GM12878 (cell line): ENCODE measurements around the gene SFTPB. TPM values are rescaled to one million over a fixed set of nuclear protein-coding genes. Genes with fewer than 3 reads are reported as not detected.
"Not testable (repeated sequence)": the region's sequence is repeated elsewhere in the genome, so short reads cannot be mapped to it uniquely, and the experiment has no call there.

Experiments used
- ATAC-seq: fragments of 200-7000 bp; cut with Tn5 transposase; 3 replicates; pipeline ENCODE4 v1.9.1; 2020; ENCODE audit warnings: mild to moderate bottlenecking, moderate library complexity
- BruUV-seq: library from RNA; stranded (reverse); fragments of 400-500 nt; replicated peaks from 2 replicates; lab custom pipeline; 2021; lab: Mats Ljungman, UMichigan
- CTCF ChIA-PET: fragments of 300-600 bp; sonication (Branson Sonifier 250); formaldehyde crosslinking; extraction: SDS; loops from one replicate; lab custom pipeline; 2021; ENCODE audit warnings: inconsistent platforms; lab: Yijun Ruan, JAX
- POLR2A ChIA-PET: fragments of 350-600 bp; formaldehyde crosslinking; extraction: SDS; loops from one replicate; lab custom pipeline; 2021; ENCODE audit warnings: inconsistent platforms; lab: Charles Lee
- RAD21 ChIA-PET: fragments of 300-600 bp; sonication (Branson Sonifier 250); formaldehyde crosslinking; loops from one replicate; lab custom pipeline; 2023; ENCODE audit warnings: antibody characterized with exemption; ENCODE audit not compliant: unreplicated experiment; lab: Charles Lee
- SMC1A ChIA-PET: fragments of 300-600 bp; sonication (Branson Sonifier 250); formaldehyde crosslinking; loops from one replicate; lab custom pipeline; 2023; ENCODE audit not compliant: unreplicated experiment, uncharacterized antibody; lab: Charles Lee
- DNase-seq: peaks from one replicate; pipeline ENCODE4 v3.0.0-alpha.2; 2011; ENCODE audit warnings: low read depth, low spot score
- FAIRE-seq: peaks from 3 replicates; lab custom pipeline; 2011; peaks lifted over from hg19 to GRCh38; lab: Jason Lieb, UNC
- H2AFZ ChIP-seq: 2 replicates; pipeline ENCODE4 v1.6.0; 2011; ENCODE audit warnings: low read depth, low read length, control low read depth; ENCODE audit not compliant: control insufficient read depth
- H3K27ac ChIP-seq: 2 replicates; pipeline ENCODE4 v1.5.1; 2011; ENCODE audit warnings: control low read depth; ENCODE audit not compliant: control insufficient read depth, insufficient read depth
- H3K27me3 ChIP-seq, 2 experiments: replicated peaks in 1 of 2; 2 replicates each; pipeline versions ENCODE4 v1.6.0 to v1.6.1; 2011; ENCODE audit warnings: low read length in 1 of 2; ENCODE audit not compliant: control insufficient read depth in 2 of 2, insufficient read depth in 2 of 2
- H3K36me3 ChIP-seq, 2 experiments: 2 replicates each; pipeline ENCODE4 v1.5.1; 2011; ENCODE audit warnings: low read length in 1 of 2; ENCODE audit not compliant: control insufficient read depth in 2 of 2, insufficient read depth in 2 of 2
- H3K4me1 ChIP-seq: 2 replicates; pipeline ENCODE4 v1.6.1; 2011; ENCODE audit warnings: mild to moderate bottlenecking, low read length, moderate library complexity, mixed read lengths; ENCODE audit not compliant: control insufficient read depth, insufficient read depth
- H3K4me2 ChIP-seq: 2 replicates; pipeline ENCODE4 v1.6.0; 2011; ENCODE audit warnings: control low read depth; ENCODE audit not compliant: control insufficient read depth, insufficient read depth
- H3K4me3 ChIP-seq: fragments of 200-600 bp; sonication (generic); 2 replicates; pipeline ENCODE4 v1.5.1; 2016
- H3K79me2 ChIP-seq: 2 replicates; pipeline ENCODE4 v1.6.0; 2011; ENCODE audit warnings: low read length; ENCODE audit not compliant: control insufficient read depth, insufficient read depth
- H3K9ac ChIP-seq: 2 replicates; pipeline ENCODE4 v1.8.0; 2011; ENCODE audit warnings: low read length, control low read depth, mixed read lengths; ENCODE audit not compliant: control insufficient read depth, insufficient read depth
- H3K9me3 ChIP-seq: replicated peaks from 3 replicates; pipeline ENCODE4 v1.5.1; 2011; ENCODE audit warnings: mild to moderate bottlenecking, low read length; ENCODE audit not compliant: control insufficient read depth, insufficient read depth
- H4K20me1 ChIP-seq: 2 replicates; pipeline ENCODE4 v1.6.0; 2011; ENCODE audit not compliant: control insufficient read depth, insufficient read depth
- BRCA1 ChIP-seq: IDR thresholded peaks from 2 replicates; pipeline ENCODE4 v1.6.1; 2011; ENCODE audit warnings: low read depth, low read length, improper control_type of control experiment
- ESRRA ChIP-seq: IDR thresholded peaks from 2 replicates; pipeline ENCODE4 v1.6.1; 2012; ENCODE audit warnings: mild to moderate bottlenecking, low read length, improper control_type of control experiment
- MTA2 ChIP-seq: fragments of 450-650 bp; IDR thresholded peaks from 2 replicates; pipeline ENCODE4 v1.6.1; 2016; ENCODE audit warnings: low read depth, mild to moderate bottlenecking, moderate library complexity
- MYB ChIP-seq: fragments of 150-350 bp; IDR thresholded peaks from 2 replicates; pipeline ENCODE4 v1.6.1; 2014; ENCODE audit warnings: mild to moderate bottlenecking, low read depth, low read length, borderline replicate concordance
- NFIC ChIP-seq: IDR thresholded peaks from 2 replicates; pipeline ENCODE4 v1.6.1; 2012; ENCODE audit warnings: low read depth, mild to moderate bottlenecking, inconsistent platforms, low read length, moderate library complexity
- NFXL1 ChIP-seq: fragments of 450-650 bp; IDR thresholded peaks from 2 replicates; pipeline ENCODE4 v1.6.1; 2017; ENCODE audit warnings: antibody characterized with exemption, mild to moderate bottlenecking, borderline replicate concordance
- NR2F1 ChIP-seq: fragments of 450-650 bp; conservative IDR thresholded peaks from 2 replicates; pipeline ENCODE4 v1.6.1; 2017; ENCODE audit warnings: mild to moderate bottlenecking
- RELA ChIP-seq: fragments of 450-650 bp; IDR thresholded peaks from 2 replicates; pipeline ENCODE4 v1.8.0; 2014; ENCODE audit warnings: borderline replicate concordance; ENCODE audit not compliant: partially characterized antibody
- SMC3 ChIP-seq: IDR thresholded peaks from 2 replicates; pipeline ENCODE4 v1.6.1; 2011; ENCODE audit warnings: low read length, improper control_type of control experiment, borderline replicate concordance
- SREBF1 ChIP-seq: IDR thresholded peaks from 2 replicates; pipeline ENCODE4 v1.6.1; 2012; ENCODE audit warnings: mild to moderate bottlenecking, low read length
- SRF ChIP-seq, 2 experiments: IDR thresholded peaks; 2 replicates each; pipeline ENCODE4 v1.6.1; 2011; ENCODE audit warnings: low read depth in 2 of 2, low read length in 2 of 2, mild to moderate bottlenecking in 1 of 2, moderate library complexity in 1 of 2
- TBL1XR1 ChIP-seq: IDR thresholded peaks from 2 replicates; pipeline ENCODE4 v1.6.1; 2012; ENCODE audit warnings: low read depth, low read length, improper control_type of control experiment
- TCF3 ChIP-seq: IDR thresholded peaks from 2 replicates; pipeline ENCODE4 v1.6.1; 2012; ENCODE audit warnings: low read depth, mild to moderate bottlenecking, low read length, borderline replicate concordance; ENCODE audit not compliant: insufficient read depth
- WGBS: methylation state at CpG from one replicate; pipeline ENCODE4 v1.1.6; 2016; ENCODE audit warnings: low lambda C conversion rate; ENCODE audit not compliant: insufficient replicate concordance, insufficient coverage; ENCODE audit errors: missing lambda C conversion rate; 5-methylcytosine and 5-hydroxymethylcytosine counted together
- in situ Hi-C: fragments of 300-500 bp; cut with MboI; formaldehyde crosslinking; loops from 9 replicates; pipeline ENCODE4 v1.14.3; 2018; ENCODE audit warnings: mixed read lengths
- intact Hi-C: fragments of 100-400 bp; cut with micrococcal nuclease; formaldehyde crosslinking; loops from one replicate; pipeline ENCODE4 v1.14.2; 2022; ENCODE audit not compliant: unreplicated experiment
- polyA plus RNA-seq, 11 experiments: library from polyadenylated mRNA; depleted of rRNA in 4 of 11; unstranded in 6 of 11; stranded (reverse) in 5 of 11; fragments of >200 nt; fragmentation: Nextera tagmentation in 4 of 11; fragmentation: Illumina TruSeq in 1 of 11; extraction: Ambion mirVana in 4 of 11; extraction: Trizol in 1 of 11; gene quantifications; 1 replicate in 1 of 11; 2 replicates in 10 of 11; pipeline versions ENCODE4 v1.2.1 to v1.2.3, GENCODE V29; 2011 to 2016; ENCODE audit warnings: inconsistent platforms in 2 of 11, missing spikeins in 2 of 11, low read depth in 1 of 11
- total RNA-seq, 4 experiments: library from RNA; depleted of rRNA in 3 of 4; stranded (reverse); fragments of >200 nt in 3 of 4; fragmentation: Illumina TruSeq in 1 of 4; extraction: Trizol in 1 of 4; gene quantifications; 2 replicates each; pipeline versions ENCODE4 v1.2.1 to v1.2.3, GENCODE V29; 2013 to 2021
- TF ChIP-seq, protein P1 (sequence below): fragments of 450-650 bp; formaldehyde crosslinking; IDR thresholded peaks from 2 replicates; pipeline ENCODE4 v1.4.0; 2020; ENCODE audit warnings: mild to moderate bottlenecking, moderate library complexity

SFTPB gene
- total and polyA plus RNA-seq, 10 of the 15 experiments (the other 5 are each of a cell fraction or from before 2014, with no cell fraction given): 0.02 to 5.3 TPM; not detected in 8

DNA sequence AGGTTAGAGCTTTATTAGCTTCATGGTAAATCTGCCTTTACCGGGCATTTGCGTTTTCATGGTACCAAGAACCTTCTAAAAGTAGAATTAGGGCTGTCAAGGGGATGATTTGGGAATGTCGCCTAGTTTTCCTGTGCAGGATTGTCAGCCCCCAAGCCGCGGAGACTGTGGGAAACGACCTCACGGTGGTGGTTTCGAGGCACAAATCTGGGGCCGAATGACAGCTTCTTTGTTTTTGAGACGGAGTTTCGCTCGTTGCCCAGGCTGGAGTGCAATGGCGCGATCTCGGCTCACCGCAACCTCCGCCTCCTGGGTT, 52.6 kb downstream of the SFTPB start:
- POLR2A ChIA-PET: interaction anchor here (0.6 to 1.1 kb wide), 5 partner anchors 21 to 555 kb away, joined by 4 to 5 read pairs (median 4); no protein-coding TSS in a partner anchor
- H3K79me2 ChIP-seq: peaks cover 41% of the 10 kb centered on the region
- no peak overlapping the region for H2AFZ ChIP-seq
- peaks cover 0 to 6% of the 10 kb centered on the region in 2 experiments; a peak in 2 of 4 replicates for H3K36me3 ChIP-seq
- no peaks in the 10 kb centered on the region for H3K27me3 ChIP-seq
- H4K20me1 ChIP-seq: no peaks in the 10 kb centered on the region
- no peak for DNase-seq
- no peaks in the 10 kb centered on the region for H3K9me3 ChIP-seq
- 88% methylated on average over 17 of the region's 17 CpGs for WGBS
- no peak for TF ChIP-seq NR2F1
- TF ChIP-seq SMC3: no peak
- TF ChIP-seq MTA2: no peak
- no peak for TF ChIP-seq NFXL1
- TF ChIP-seq SRF (IDR thresholded peaks at IDR 0.05; ENCODE audit: low read depth in 2 of 2, low read length in 2 of 2): no peak
- no peak for TF ChIP-seq SREBF1
- TF ChIP-seq, protein P1, sequence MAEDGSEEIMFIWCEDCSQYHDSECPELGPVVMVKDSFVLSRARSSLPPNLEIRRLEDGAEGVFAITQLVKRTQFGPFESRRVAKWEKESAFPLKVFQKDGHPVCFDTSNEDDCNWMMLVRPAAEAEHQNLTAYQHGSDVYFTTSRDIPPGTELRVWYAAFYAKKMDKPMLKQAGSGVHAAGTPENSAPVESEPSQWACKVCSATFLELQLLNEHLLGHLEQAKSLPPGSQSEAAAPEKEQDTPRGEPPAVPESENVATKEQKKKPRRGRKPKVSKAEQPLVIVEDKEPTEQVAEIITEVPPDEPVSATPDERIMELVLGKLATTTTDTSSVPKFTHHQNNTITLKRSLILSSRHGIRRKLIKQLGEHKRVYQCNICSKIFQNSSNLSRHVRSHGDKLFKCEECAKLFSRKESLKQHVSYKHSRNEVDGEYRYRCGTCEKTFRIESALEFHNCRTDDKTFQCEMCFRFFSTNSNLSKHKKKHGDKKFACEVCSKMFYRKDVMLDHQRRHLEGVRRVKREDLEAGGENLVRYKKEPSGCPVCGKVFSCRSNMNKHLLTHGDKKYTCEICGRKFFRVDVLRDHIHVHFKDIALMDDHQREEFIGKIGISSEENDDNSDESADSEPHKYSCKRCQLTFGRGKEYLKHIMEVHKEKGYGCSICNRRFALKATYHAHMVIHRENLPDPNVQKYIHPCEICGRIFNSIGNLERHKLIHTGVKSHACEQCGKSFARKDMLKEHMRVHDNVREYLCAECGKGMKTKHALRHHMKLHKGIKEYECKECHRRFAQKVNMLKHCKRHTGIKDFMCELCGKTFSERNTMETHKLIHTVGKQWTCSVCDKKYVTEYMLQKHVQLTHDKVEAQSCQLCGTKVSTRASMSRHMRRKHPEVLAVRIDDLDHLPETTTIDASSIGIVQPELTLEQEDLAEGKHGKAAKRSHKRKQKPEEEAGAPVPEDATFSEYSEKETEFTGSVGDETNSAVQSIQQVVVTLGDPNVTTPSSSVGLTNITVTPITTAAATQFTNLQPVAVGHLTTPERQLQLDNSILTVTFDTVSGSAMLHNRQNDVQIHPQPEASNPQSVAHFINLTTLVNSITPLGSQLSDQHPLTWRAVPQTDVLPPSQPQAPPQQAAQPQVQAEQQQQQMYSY (CRISPR knock-in tag): no peak
- TF ChIP-seq MYB: no peak
- no peak for TF ChIP-seq ESRRA
- no peak for TF ChIP-seq BRCA1
- TF ChIP-seq RELA: no peak
- no peak for TF ChIP-seq TBL1XR1
- TF ChIP-seq NFIC: no peak
- no peak for TF ChIP-seq TCF3
- no peak for ATAC-seq
- CTCF ChIA-PET: interaction anchor here (0.7 to 1.0 kb wide), 4 partner anchors 39 to 464 kb away, joined by 3 read pairs; no protein-coding TSS in a partner anchor
- FAIRE-seq: no peak
- H3K4me1 ChIP-seq: peaks cover 4% of the 10 kb centered on the region; the same call in 1 of the 2 replicates
- no peak overlapping the region for H3K27ac ChIP-seq
- no TSS peak for BruUV-seq
- SMC1A ChIA-PET: no interaction called here
- RAD21 ChIA-PET: no interaction called here
- intact Hi-C loops: loop anchor here (5.0 kb wide), 1 partner anchor 78 kb away; the partner anchor contains the start of gene MAT2A
- in situ Hi-C loops: no loop called here
- H3K4me2 ChIP-seq: peak overlapping the region; percentile 38
- H3K4me3 ChIP-seq: peak overlapping the region; percentile 74; the same call in 1 of the 2 replicates
- no peak overlapping the region for H3K9ac ChIP-seq

- peaks cover 41% of the 10 kb centered on the region for H3K79me2 ChIP-seq
- H4K20me1 ChIP-seq, H3K9me3 ChIP-seq, BruUV-seq, H3K4me1 ChIP-seq, H3K36me3 ChIP-seq, H3K4me3 ChIP-seq, in situ Hi-C loops, SMC1A ChIA-PET, FAIRE-seq, ATAC-seq, H3K4me2 ChIP-seq, DNase-seq, H3K27ac ChIP-seq, H2AFZ ChIP-seq, RAD21 ChIA-PET, H3K9ac ChIP-seq, H3K27me3 ChIP-seq, POLR2A ChIA-PET: not testable (repeated sequence)
- CTCF ChIA-PET: interaction anchor here (0.7 kb wide), 1 partner anchor 39 kb away, joined by 3 read pairs; no protein-coding TSS in a partner anchor
- WGBS: 89% methylated on average over 7 of the region's 7 CpGs
- intact Hi-C loops: loop anchor here (5.0 kb wide), 1 partner anchor 77 kb away; the partner anchor contains the start of gene MAT2A
Observed at GRCh38 chr2:85614757-85615156, 53.2 kb downstream of the SFTPB start.
